Measurements from ENCODE around the gene MAG. TPM values are rescaled to one million over a fixed set of nuclear protein-coding genes. Genes with fewer than 3 reads are reported as not detected.
A peak's percentile ranks its signal among the peaks of the same experiment; 100 is the strongest.

The MAG gene
- polyA plus RNA-seq, 4 donors = 0.07 TPM; not detected in 3

GRCh38 chr19:35268536-35269437 is 23.2 kb upstream of the MAG start, which contains the start of gene USF2:
USF2 (plus strand) TSS chr19:35268962; CDS start chr19:35269102, 140 bp downstream.
- DNase-seq (peak; percentile 63 to 83), FAIRE-seq (no peak)
- H3K4me3 ChIP-seq (ENCODE audit: low read depth in 1 of 3, low read length in 3 of 3) = peak within 1 kb of the TSS; percentile 80 to 94 (median 86)
- no peaks in the 10 kb centered on the region for H3K9me3 ChIP-seq (ENCODE audit: control insufficient read depth in 2 of 2, insufficient read depth in 1 of 2, low read depth in 1 of 2, low read length in 1 of 2)
- peaks cover 0 to 18% (median 6%) of the 10 kb centered on the region in 3 donors for H3K4me1 ChIP-seq (ENCODE audit: control insufficient read depth in 3 of 3, insufficient read depth in 2 of 3, low read depth in 1 of 3, low read length in 2 of 3)
- H3K27ac ChIP-seq (ENCODE audit: low read depth in 1 of 3, low read length in 2 of 3) = peak within 1 kb of the TSS; percentile 90 to 94 (median 92)
- 0 to 2% (median 1%) methylated on average over 18 to 120 of the region's 126 CpGs for WGBS, 3 donors
- peaks cover 9 to 77% (median 18%) of the 10 kb centered on the region in 3 donors for H3K36me3 ChIP-seq (ENCODE audit: control insufficient read depth in 3 of 3, insufficient read depth in 2 of 3, low read depth in 1 of 3, low read length in 3 of 3)
- H3K27me3 ChIP-seq (ENCODE audit: control insufficient read depth in 3 of 3, insufficient read depth in 3 of 3, low read length in 3 of 3) = no peaks in the 10 kb centered on the region

DNA sequence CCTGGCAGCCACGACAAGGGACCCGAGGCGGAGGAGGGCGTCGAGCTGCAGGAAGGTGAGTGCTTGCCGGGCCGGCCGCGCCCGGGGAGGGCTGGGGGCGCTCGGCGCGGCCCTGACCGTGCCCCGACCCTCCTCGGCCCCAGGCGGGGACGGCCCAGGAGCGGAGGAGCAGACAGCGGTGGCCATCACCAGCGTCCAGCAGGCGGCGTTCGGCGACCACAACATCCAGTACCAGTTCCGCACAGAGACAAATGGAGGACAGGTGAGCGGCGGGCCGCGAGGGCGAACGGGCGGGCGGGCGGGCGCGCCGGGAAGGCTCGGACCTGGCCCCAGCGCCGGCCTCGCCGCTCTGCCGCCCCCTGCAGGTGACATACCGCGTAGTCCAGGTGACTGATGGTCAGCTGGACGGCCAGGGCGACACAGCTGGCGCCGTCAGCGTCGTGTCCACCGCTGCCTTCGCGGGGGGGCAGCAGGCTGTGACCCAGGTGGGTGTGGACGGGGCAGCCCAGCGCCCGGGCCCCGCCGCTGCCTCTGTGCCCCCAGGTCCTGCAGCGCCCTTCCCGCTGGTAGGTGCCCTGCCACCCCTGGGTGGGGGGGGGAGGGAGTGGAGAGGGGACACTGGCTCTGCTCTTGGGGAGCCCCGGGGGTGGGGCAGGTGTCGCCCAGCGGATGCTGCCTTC is 22.4 kb upstream of the MAG start:
- FAIRE-seq (no peak), DNase-seq (peak; percentile 75 to 93)
- H3K4me3 ChIP-seq (ENCODE audit: low read depth in 1 of 3, low read length in 3 of 3) = peak overlapping the region; percentile 32 to 94 (median 80)
- H3K36me3 ChIP-seq (ENCODE audit: control insufficient read depth in 3 of 3, insufficient read depth in 2 of 3, low read depth in 1 of 3, low read length in 3 of 3) = peaks cover 13 to 78% (median 22%) of the 10 kb centered on the region in 3 donors
- no peaks in the 10 kb centered on the region for H3K9me3 ChIP-seq (ENCODE audit: control insufficient read depth in 2 of 2, insufficient read depth in 1 of 2, low read depth in 1 of 2, low read length in 1 of 2)
- H3K27ac ChIP-seq (ENCODE audit: low read depth in 1 of 3, low read length in 2 of 3) = peak overlapping the region; percentile 69 to 94 (median 92)
- no peaks in the 10 kb centered on the region for H3K27me3 ChIP-seq (ENCODE audit: control insufficient read depth in 3 of 3, insufficient read depth in 3 of 3, low read length in 3 of 3)
- WGBS, 3 donors = 1 to 3% (median 2%) methylated on average over 35 to 66 of the region's 66 CpGs
- H3K4me1 ChIP-seq (ENCODE audit: control insufficient read depth in 3 of 3, insufficient read depth in 2 of 3, low read depth in 1 of 3, low read length in 2 of 3) = peaks cover 0 to 18% (median 6%) of the 10 kb centered on the region in 3 donors

DNA sequence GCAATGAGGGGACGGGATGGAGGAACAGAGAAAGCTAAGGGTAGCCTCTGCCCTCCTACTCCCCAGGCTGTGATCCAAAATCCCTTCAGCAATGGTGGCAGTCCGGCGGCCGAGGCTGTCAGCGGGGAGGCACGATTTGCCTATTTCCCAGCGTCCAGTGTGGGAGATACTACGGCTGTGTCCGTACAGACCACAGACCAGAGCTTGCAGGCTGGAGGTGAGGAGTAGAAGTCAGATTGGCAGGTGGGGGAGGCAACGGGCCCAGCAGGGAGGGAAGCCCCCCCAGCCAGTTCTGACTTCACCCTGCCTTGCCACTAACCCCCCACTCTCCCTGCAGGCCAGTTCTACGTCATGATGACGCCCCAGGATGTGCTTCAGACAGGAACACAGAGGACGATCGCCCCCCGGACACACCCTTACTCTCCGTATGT is 21.6 kb upstream of the MAG start:
- no peaks in the 10 kb centered on the region for H3K27me3 ChIP-seq (ENCODE audit: control insufficient read depth in 3 of 3, insufficient read depth in 3 of 3, low read length in 3 of 3)
- peaks cover 0 to 18% (median 6%) of the 10 kb centered on the region in 3 donors for H3K4me1 ChIP-seq (ENCODE audit: control insufficient read depth in 3 of 3, insufficient read depth in 2 of 3, low read depth in 1 of 3, low read length in 2 of 3)
- peak overlapping the region in 1 of 3 donors; percentile 32 for H3K4me3 ChIP-seq (ENCODE audit: low read depth in 1 of 3, low read length in 3 of 3)
- H3K36me3 ChIP-seq (ENCODE audit: control insufficient read depth in 3 of 3, insufficient read depth in 2 of 3, low read depth in 1 of 3, low read length in 3 of 3) = peaks cover 13 to 75% (median 26%) of the 10 kb centered on the region in 3 donors
- WGBS, 3 donors = 91 to 93% (median 92%) methylated on average over 16 of the region's 16 CpGs
- peak overlapping the region in 1 of 3 donors; percentile 69 for H3K27ac ChIP-seq (ENCODE audit: low read depth in 1 of 3, low read length in 2 of 3)
- DNase-seq (no peak), FAIRE-seq (no peak)
- no peaks in the 10 kb centered on the region for H3K9me3 ChIP-seq (ENCODE audit: control insufficient read depth in 2 of 2, insufficient read depth in 1 of 2, low read depth in 1 of 2, low read length in 1 of 2)

- WGBS, 3 donors = 89 to 92% (median 91%) methylated on average over 7 of the region's 7 CpGs
- peaks cover 13 to 73% (median 26%) of the 10 kb centered on the region in 3 donors for H3K36me3 ChIP-seq (ENCODE audit: control insufficient read depth in 3 of 3, insufficient read depth in 2 of 3, low read depth in 1 of 3, low read length in 3 of 3)
- no peak overlapping the region for H3K4me3 ChIP-seq (ENCODE audit: low read depth in 1 of 3, low read length in 3 of 3)
- FAIRE-seq = no peak
- peaks cover 0 to 17% (median 6%) of the 10 kb centered on the region in 3 donors for H3K4me1 ChIP-seq (ENCODE audit: control insufficient read depth in 3 of 3, insufficient read depth in 2 of 3, low read depth in 1 of 3, low read length in 2 of 3)
- no peak for DNase-seq
- H3K9me3 ChIP-seq (ENCODE audit: control insufficient read depth in 2 of 2, insufficient read depth in 1 of 2, low read depth in 1 of 2, low read length in 1 of 2) = no peaks in the 10 kb centered on the region
- H3K27ac ChIP-seq (ENCODE audit: low read depth in 1 of 3, low read length in 2 of 3) = no peak overlapping the region
- H3K27me3 ChIP-seq (ENCODE audit: control insufficient read depth in 3 of 3, insufficient read depth in 3 of 3, low read length in 3 of 3) = no peaks in the 10 kb centered on the region
Observed at GRCh38 chr19:35271546-35271945, 20.4 kb upstream of the MAG start.

DNA sequence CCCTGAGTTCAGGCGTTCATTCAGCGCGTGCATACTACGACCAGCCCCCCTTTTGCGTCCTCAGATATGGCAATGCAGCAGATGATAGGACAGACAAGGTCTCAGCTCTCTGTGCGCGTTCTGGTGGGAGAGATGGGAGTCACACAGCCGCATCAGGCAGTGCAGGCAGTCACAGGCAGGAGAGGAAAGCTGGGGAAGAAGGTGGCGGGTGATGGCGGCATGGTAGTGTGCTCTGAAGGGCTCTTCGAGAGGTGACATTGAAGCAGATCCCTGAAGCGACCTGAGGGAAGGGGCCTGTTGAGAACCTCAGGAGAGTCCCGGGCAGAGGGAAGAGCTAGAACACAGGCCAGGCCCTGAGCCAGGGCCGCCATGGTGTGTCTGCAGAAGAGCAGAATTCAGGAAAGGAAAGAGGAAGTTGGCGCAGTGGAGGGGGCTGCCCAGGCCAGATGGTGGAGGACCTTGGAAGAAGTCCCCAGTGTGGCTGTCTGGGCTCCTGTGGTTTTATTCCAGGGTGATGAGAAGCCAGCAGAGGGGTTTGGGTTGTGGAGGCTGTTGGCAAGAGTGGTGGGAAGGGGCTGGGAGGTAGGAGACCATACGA is 19.7 kb upstream of the MAG start:
- no peak overlapping the region for H3K27ac ChIP-seq (ENCODE audit: low read depth in 1 of 3, low read length in 2 of 3)
- FAIRE-seq = no peak
- no peak overlapping the region for H3K4me3 ChIP-seq (ENCODE audit: low read depth in 1 of 3, low read length in 3 of 3)
- no peaks in the 10 kb centered on the region for H3K27me3 ChIP-seq (ENCODE audit: control insufficient read depth in 3 of 3, insufficient read depth in 3 of 3, low read length in 3 of 3)
- H3K36me3 ChIP-seq (ENCODE audit: control insufficient read depth in 3 of 3, insufficient read depth in 2 of 3, low read depth in 1 of 3, low read length in 3 of 3) = peaks cover 13 to 73% (median 26%) of the 10 kb centered on the region in 3 donors
- 86 to 93% (median 90%) methylated on average over 16 of the region's 16 CpGs for WGBS, 3 donors
- H3K9me3 ChIP-seq (ENCODE audit: control insufficient read depth in 2 of 2, insufficient read depth in 1 of 2, low read depth in 1 of 2, low read length in 1 of 2) = no peaks in the 10 kb centered on the region
- peaks cover 0 to 11% (median 3%) of the 10 kb centered on the region in 3 donors for H3K4me1 ChIP-seq (ENCODE audit: control insufficient read depth in 3 of 3, insufficient read depth in 2 of 3, low read depth in 1 of 3, low read length in 2 of 3)
- no peak for DNase-seq

- no peak for FAIRE-seq
- peaks cover 0 to 8% (median 3%) of the 10 kb centered on the region in 3 donors for H3K4me1 ChIP-seq (ENCODE audit: control insufficient read depth in 3 of 3, insufficient read depth in 2 of 3, low read depth in 1 of 3, low read length in 2 of 3)
- H3K27ac ChIP-seq (ENCODE audit: low read depth in 1 of 3, low read length in 2 of 3) = no peak overlapping the region
- no peaks in the 10 kb centered on the region for H3K27me3 ChIP-seq (ENCODE audit: control insufficient read depth in 3 of 3, insufficient read depth in 3 of 3, low read length in 3 of 3)
- H3K36me3 ChIP-seq (ENCODE audit: control insufficient read depth in 3 of 3, insufficient read depth in 2 of 3, low read depth in 1 of 3, low read length in 3 of 3) = peaks cover 13 to 77% (median 26%) of the 10 kb centered on the region in 3 donors
- WGBS, 3 donors = 88% methylated on average over 10 of the region's 10 CpGs
- H3K4me3 ChIP-seq (ENCODE audit: low read depth in 1 of 3, low read length in 3 of 3) = no peak overlapping the region
- no peak for DNase-seq
- H3K9me3 ChIP-seq (ENCODE audit: control insufficient read depth in 2 of 2, insufficient read depth in 1 of 2, low read depth in 1 of 2, low read length in 1 of 2) = no peaks in the 10 kb centered on the region
Observed at GRCh38 chr19:35272954-35273649, 18.9 kb upstream of the MAG start.

- Histone ChIP-seq H3K9me3 (ENCODE audit: control insufficient read depth in 2 of 2, insufficient read depth in 1 of 2, low read depth in 1 of 2, low read length in 1 of 2) (no peaks in the 10 kb centered on the region), H3K27ac (ENCODE audit: low read depth in 1 of 3, low read length in 2 of 3) (no peak overlapping the region), H3K4me1 (ENCODE audit: control insufficient read depth in 3 of 3, insufficient read depth in 2 of 3, low read depth in 1 of 3, low read length in 2 of 3) (peaks cover 0 to 8% (median 3%) of the 10 kb centered on the region in 3 donors), H3K27me3 (ENCODE audit: control insufficient read depth in 3 of 3, insufficient read depth in 3 of 3, low read length in 3 of 3) (no peaks in the 10 kb centered on the region), H3K36me3 (ENCODE audit: control insufficient read depth in 3 of 3, insufficient read depth in 2 of 3, low read depth in 1 of 3, low read length in 3 of 3) (peaks cover 13 to 84% (median 26%) of the 10 kb centered on the region in 3 donors), H3K4me3 (ENCODE audit: low read depth in 1 of 3, low read length in 3 of 3) (no peak overlapping the region)
- WGBS, 3 donors = 69 to 84% (median 74%) methylated on average over 14 of the region's 14 CpGs
- DNase-seq = no peak
- no peak for FAIRE-seq
Observed at GRCh38 chr19:35273686-35274259, 18.2 kb upstream of the MAG start.
